K562 (cell line): Measurements from ENCODE around the gene KCTD13.

Experiments used
- CBX2 ChIP-seq: fragments of 200-600 bp; sonication (generic); IDR thresholded peaks from one replicate; pipeline ENCODE4 v1.6.1; 2012; ENCODE audit warnings: mild to moderate bottlenecking, low read length, inconsistent platforms; ENCODE audit not compliant: insufficient read depth, poor library complexity, severe bottlenecking
- E2F1 ChIP-seq: sonication (generic); formaldehyde crosslinking; IDR thresholded peaks from 2 replicates; pipeline ENCODE4 v1.8.1; 2023; ENCODE audit warnings: mild to moderate bottlenecking, missing genetic modification reagents, moderate library complexity
- GMEB1 ChIP-seq: fragments of 250-450 bp; sonication (Bioruptor Pico); IDR thresholded peaks from 2 replicates; pipeline ENCODE4 v1.4.0; 2020; ENCODE audit warnings: mild to moderate bottlenecking
- POLR2A ChIP-seq: fragments of 450-650 bp; conservative IDR thresholded peaks from 2 replicates; pipeline ENCODE4 v1.6.1; 2016
- RHOXF2B ChIP-seq: fragments of 250-450 bp; sonication (Bioruptor Pico); conservative IDR thresholded peaks from 2 replicates; pipeline ENCODE4 v1.5.1; 2021
- SIN3A ChIP-seq, 2 experiments: fragments of 150-350 bp in 1 of 2; IDR thresholded peaks; 2 replicates each; pipeline ENCODE4 v1.6.1; 2011 to 2016; ENCODE audit warnings: borderline replicate concordance in 2 of 2, low read depth in 2 of 2, low read length in 2 of 2, mild to moderate bottlenecking in 2 of 2, moderate library complexity in 2 of 2; ENCODE audit not compliant: control insufficient read depth in 1 of 2

- TF ChIP-seq POLR2A (no peak), SIN3A (IDR thresholded peaks at IDR 0.05; ENCODE audit: borderline replicate concordance in 2 of 2, control insufficient read depth in 1 of 2, low read depth in 2 of 2, low read length in 2 of 2) (no peak), GMEB1 (CRISPR knock-in tag) (no peak), E2F1 (no peak), CBX2 (no peak), RHOXF2B (CRISPR knock-in tag) (no peak)
These were observed 5.0 kb downstream of the KCTD13 start for GRCh38 chr16:29921034-29921385.
